NCI-H187 treated with DMSO at 0.1 percent for 48 hours (cell line): ENCODE measurements around the gene GPR68.

ENCODE experiments used
- DNase-seq: peaks from one replicate; lab custom pipeline; 2025; lab: John Stamatoyannopoulos, UW

GPR68 gene, protein sequence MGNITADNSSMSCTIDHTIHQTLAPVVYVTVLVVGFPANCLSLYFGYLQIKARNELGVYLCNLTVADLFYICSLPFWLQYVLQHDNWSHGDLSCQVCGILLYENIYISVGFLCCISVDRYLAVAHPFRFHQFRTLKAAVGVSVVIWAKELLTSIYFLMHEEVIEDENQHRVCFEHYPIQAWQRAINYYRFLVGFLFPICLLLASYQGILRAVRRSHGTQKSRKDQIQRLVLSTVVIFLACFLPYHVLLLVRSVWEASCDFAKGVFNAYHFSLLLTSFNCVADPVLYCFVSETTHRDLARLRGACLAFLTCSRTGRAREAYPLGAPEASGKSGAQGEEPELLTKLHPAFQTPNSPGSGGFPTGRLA

DNA sequence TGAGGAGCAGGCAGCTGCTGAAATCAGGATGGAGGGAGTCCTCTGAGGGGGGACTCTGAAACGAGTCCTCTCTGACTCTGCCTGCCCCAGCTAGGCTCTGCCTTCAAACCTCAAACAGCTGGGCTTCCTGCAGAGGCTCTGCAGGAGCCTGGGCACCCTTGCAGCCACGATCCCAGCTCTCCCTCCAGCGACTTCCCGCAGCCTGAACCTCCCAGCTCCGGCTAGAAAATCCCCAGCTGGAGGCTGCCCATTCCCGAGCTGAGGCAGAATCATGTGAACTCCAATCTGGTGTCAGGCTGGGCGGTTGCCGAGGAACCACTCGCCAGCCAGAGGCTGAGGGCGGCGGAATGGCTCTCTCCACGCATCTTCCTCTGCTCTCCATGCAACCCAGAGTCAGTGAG lies at the start of gene GPR68:
Gene GPR68, minus strand, starts transcription at position 204 of the 401 bp plus-strand sequence. CDS start 9,654 bp downstream, outside the sequence.
- no peak for DNase-seq

DNA sequence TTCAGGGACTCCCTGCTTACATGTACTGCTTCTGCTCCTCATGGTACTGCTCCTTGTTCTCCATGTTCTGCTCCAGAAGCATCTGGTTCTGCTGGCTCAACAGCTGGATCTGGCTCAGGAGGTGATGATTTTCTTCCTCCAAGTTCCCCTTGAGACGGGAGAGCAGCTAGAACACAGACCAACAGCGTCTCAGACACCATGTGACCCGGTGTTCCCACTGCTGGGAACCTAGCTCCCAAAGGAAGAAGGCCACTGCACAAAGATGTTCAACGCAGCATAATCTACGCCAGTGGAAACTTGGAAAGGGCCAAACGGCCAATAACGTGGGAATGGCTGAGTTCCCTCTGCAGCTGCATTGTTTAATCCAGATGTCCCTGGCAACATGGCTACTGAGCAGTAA lies 49.6 kb upstream of the GPR68 start:
- no peak for DNase-seq

DNA sequence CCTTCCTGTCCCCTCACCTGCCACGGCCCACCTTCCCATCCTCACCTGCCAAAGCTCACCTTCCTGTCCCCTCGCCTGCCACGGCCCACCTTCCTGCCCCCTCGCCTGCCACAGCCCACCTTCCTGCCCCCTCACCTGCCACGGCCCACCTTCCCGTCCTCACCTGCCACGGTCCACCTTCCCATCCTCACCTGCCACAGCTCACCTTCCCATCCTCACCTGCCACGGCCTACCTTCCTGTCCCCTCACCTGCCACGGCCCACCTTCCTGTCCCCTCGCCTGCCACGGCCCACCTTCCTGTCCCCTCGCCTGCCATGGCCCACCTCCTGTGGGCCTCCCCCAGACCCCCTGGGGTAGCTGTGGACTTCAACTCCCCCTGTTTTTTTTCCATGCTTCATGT lies 48.8 kb upstream of the GPR68 start:
- DNase-seq, result no peak

DNA sequence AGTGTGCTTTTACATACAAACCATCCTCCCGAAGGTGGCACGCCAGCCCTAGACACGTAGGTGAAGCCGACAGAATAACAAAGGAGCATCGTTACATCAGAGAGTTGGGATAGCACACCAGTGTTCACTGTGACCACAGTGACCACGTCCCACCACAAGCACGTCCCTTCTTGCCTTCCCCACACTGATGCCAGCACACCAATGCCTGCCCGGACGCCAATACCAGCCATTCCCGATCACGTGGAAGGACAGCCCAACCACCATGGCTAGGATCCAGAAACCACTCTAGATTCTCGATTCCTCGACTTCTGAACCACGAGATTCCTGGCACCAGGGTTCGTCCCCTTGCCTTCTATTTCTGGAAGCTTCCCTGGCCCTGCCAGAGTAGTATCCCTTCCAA lies 48.0 kb upstream of the GPR68 start:
- DNase-seq, result no peak

DNA sequence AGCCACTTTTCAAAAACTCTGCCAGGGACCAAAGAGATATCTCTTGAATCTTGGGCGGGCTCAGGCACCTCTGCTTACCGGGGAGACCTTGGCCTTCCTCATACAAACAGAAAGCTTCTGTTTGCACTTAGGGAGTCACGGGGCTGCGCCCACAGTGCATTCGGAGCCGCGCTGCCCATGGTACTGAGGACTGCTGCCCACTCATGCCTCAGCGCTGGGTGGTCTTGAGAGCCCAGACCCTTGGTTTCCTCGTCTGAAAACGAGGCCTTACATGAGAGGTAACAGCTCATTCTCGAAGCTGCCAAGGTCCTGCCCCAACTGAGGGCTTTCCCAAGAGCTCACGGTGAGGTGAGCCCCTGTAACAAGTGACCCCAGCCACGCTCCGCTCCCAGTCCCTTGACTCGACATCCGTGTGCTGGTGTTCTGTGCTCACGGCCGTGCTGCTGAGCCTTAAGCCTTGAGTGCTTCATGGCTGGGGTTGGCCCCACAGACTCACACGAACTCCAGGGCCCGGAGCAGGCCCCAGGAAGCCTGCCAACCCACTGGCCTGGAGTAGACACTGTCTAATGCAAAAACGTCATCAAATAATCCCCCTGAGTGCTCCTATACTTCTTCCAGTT lies 47.4 kb upstream of the GPR68 start:
- no peak for DNase-seq

DNA sequence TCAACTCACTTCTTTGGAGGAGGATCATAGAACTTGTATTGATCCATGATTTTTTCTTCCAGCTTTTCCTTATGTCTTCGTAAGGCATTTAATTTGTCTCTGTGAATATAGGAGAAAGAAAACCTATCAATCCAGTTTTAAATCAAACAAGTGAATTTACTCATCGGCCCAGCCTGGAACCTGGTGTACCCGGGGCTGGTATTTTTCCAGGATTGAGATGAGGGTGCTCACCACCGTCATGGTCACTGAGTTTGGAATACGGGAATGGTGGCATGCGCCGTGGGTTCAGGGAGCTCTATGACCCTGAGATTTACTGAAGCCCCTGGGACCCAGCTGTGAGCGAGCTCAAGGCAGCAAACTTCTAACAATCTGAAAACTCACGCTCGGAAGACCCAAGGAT lies 46.5 kb upstream of the GPR68 start:
- DNase-seq, result no peak

DNA sequence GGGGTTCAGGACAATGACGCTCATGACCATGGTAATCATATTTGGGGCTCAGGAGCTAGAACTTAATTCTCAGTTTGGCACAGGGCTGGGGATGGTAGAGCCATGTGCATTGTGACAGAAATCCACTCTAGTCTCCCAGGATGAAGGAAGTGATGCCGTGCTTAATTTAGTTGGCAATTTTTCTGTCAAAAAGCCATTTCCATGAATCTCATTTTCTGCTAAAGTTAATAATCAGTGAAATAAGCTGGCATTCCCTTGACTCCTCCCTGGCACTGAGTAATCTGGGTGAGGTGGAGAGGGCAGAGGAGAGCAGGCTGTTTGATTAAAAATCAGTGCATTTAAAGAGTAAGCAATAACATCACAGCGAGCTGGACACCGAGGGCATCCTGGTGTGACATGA lies 45.0 kb upstream of the GPR68 start:
- DNase-seq, result no peak

DNA sequence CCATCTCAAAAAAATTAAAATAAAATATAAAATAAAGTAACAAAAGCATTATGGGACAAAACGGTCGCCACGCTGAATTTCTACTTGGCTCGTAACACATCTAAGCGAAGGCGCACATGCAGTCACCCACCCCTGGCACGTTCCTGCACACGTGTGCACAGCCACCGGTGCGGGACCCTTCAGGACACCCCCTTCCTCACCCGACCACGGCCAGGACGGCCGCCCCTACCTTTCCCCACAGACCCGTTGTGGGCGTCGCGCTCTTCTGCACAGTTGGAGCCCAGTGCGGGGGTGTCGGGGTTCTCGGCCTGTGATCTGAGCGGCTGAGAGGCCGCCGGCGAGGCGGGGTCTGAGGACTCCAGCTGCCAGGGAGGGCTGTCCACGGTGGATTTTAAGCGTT lies 44.4 kb upstream of the GPR68 start:
- no peak for DNase-seq

DNA sequence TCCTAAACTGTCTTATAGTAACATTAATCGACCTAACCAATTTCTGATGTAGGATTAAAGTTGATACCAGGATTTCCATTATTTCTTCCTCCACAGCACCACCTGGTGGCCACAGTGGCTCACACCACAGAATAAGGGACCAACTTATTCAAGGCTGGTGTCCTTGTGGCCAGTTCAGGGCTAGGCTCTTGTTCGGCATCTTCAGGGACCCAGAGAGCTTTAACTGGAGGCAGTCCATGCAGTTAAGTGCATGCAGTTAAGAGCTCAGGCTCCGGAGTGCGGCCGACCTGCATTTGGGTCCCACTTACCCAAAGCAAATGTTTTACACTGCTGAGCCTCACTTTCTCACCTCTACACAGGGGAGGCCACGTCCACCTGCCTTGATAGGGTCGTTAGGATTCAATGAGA lies 42.0 kb upstream of the GPR68 start:
- no peak for DNase-seq

DNA sequence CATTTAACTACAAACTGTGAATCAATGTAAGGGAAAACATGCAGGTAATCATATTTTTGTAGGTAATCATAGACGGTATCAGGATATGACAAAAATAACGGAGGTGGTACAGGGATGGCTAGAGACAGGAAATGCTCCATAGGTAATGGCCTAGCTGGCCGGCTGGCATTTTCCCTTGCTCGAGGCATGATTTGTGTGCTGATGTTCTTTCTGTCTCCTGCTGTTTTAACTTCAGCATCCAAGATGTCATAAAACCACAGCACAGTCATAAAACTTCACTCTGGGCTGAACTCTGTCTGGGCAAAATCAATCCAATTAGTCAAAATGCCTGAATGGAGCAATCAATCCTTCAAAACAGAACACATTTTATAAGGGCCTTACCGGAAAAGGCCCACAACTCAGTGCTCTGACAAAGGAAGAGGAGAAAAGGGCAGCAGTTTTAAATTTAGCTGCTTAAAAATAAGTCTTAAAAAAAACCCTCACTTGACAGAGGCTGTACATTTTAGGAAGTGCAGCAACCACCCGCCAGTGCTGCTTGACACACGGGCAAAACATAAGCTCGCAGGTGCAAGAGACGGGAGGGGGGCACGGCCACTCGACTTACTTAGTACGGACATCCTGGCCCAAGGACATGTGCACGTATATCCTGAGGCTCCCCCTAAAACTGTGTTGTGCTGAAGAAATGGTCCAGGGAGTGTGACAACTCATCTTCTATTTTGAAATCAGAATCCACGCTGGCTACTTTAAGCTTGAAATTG lies 40.5 kb upstream of the GPR68 start:
- DNase-seq, result no peak

DNA sequence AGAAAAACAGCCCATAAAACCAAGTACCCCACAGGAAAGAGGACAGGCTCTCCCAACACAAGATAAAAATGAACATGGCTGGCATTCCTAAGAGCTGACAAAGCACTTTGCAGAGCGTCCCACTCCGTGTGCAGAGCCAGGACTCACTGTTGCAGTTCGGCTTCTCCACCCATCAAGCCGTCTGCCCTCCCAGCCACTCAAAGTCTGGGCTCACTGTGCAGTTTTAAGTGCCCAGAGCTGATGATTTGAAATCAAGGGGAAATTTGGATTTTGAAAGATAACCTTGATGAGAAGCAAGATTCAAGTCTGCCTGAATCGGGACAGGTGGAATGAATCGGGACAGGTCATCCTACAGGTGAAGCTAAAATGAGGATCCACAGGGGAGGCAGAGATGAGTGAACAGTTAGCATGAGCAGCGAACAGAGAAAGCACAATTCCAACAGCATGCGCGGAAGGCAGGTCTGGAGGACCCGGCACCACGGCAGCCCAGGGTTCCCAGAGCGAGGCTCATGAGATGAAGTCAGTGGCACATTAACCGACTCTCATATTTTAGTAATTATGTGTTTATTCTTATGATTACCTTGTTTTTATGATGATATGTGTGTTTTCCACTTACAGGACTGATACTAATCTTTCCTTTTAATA lies 39.8 kb upstream of the GPR68 start:
- DNase-seq, result no peak

DNA sequence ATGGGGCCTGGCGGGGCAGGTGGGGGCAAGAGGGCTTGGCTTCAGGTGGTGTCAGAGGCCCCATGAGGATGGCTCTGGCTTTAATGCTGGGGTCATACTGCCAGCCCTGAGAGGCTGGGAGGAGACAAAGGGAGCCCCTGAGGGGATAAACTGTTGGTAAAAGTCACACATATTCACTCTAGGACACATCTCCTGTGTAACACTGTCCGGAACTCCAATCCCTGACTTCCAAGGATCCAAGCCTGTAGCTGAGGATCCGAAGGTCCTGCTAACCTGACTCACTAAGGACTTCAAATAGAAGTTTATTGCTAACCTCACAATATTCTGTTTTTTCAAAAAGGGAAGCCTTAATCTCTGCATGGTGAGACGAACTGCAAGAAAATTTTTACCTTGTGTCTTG lies 39.2 kb upstream of the GPR68 start:
- no peak for DNase-seq

DNA sequence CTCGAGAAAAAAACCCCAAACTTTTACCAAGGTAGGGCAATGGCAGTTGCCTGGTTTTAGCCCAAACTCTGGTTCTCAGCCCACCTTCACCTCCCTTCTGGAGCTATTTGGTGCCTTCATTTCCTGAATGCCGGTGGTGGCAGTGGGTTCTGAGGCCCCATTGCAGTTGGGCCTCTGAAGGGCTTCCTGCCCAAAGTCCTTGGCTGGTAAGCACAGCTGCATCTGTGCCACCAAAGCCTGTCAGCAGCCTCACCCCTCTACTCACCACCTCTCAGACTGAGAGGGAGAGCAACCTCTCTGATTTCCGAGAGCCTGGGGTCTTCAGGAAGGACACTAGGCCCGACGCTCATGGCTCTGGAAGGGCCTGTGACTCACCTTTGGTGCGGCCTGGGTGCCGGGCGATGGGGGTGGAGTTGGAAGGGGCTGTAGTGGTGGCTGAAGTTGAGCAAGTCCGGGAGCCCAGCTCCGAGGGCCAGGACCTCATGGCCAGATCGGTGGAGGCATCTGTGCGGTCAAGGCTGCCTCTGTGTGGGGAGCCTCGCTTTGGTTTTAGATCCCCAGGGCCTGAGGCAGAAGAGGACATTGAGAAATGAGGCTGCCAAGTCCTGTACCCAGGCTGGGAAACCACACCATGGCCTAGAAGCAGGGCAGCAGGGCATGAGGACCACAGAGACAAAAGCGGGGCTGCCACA lies 38.6 kb upstream of the GPR68 start:
- no peak for DNase-seq

DNA sequence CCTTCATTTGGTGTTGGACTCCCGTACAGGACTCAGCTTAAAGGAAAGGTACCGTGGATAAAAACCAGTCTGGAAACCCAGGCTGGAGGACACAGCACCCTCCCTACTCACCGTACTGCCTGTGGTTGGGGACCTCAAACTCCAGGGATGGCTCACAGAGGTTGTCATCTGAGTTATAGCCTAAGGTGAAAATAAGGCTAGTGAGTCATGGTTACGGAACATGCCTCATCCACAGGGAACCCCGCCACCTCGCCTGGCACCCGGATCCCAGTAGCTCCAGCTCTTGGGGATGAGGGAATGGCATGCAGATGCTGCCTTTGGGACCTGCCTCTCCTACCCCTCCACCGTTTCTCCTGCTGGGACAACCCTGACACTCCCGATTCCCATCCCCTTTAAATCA lies 36.8 kb upstream of the GPR68 start:
- DNase-seq, result no peak

DNA sequence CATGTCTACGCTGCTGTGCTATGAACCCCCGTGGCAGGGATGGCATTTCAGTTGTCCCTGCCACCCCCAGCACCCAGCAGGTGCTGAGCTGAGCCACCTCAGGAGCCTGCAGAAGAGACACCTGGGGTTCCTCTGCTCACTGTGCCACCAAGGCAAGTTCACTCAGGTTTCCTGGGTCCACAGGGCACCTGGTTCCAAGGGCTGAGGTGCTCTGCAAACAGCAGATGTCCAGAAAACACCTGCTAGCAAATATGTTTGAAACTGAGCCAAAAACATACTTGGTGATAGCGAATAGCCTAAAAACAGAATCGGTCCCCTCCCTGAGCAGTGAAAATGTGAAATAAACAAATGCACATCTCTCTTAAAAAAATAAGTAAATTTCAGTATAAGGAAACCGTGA lies 35.6 kb upstream of the GPR68 start:
- DNase-seq, result no peak

DNA sequence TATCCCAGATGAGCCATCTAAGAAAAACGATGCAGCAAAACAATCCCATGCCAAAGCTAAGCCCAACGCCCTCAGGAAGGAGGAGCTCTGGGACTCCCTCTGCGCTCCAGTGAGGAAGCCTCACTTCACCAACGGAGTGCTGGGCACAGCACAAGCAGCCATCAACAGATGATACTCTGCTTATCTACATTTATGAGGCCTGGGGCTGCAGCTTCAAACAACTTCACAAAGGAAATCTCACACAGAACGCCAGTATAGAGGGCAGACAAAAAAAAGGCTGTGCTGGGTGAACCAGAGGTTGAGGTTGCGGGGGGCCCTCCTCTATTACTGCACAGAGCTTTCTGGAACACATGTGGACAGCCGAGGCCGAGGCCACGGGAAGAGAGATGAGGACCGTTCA lies 34.9 kb upstream of the GPR68 start:
- no peak for DNase-seq

DNA sequence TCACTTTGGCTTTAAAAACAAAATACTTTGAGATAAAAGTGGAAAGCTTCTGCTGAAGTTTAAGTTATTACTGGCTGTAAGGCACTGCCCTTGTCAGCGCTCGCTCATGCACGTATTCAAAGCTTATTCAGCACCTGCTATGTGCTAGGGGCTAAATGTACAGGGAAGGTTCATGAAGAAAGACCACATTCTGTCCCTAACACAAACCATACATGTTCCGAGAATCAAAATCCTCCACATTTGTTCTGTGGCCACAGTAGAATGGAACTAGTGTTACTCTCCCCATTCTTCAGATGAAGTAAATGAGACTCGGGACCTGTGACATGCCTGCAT lies 33.8 kb upstream of the GPR68 start:
- no peak for DNase-seq

DNA sequence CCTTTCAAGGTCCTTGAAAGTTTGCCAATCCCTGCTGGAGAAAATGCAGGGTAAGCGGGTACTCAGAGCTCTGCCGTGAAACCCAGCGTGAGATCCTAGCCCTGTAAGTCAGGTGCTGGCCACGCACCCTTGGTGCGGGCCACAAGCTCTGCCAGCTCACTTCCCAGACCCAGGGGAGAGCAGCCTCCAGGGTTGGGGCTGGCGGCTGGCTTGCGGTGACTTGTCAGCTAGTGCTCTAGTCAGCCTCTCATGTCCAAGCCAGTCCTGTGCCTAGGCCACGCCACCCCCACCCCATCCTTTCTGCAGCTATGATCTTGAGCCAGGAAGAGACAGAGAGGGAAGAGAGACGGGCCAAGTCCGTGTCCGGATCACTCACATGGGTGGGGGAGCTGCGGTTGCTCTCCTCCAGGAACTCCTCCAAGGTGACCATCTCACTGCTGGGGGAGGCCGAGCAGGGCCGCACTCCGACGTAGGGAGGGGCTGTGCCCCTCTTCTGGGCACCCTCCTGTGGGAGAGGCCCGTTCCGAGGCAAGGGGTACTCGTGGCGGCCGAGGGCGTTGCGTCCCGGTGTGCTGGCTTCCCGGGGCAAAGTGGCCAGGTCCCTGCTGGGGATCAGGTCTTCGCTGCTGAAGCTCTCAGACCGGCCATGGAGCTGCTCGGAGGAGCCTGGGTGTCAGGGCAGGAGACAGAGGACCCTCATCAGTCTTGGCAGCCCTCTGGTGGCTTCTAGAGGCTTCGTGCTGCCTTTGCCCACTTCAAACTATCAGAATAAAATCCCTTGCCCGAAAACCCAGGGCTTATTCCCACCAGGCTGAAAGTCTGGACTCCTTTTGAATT lies 33.3 kb upstream of the GPR68 start:
- no peak for DNase-seq

DNA sequence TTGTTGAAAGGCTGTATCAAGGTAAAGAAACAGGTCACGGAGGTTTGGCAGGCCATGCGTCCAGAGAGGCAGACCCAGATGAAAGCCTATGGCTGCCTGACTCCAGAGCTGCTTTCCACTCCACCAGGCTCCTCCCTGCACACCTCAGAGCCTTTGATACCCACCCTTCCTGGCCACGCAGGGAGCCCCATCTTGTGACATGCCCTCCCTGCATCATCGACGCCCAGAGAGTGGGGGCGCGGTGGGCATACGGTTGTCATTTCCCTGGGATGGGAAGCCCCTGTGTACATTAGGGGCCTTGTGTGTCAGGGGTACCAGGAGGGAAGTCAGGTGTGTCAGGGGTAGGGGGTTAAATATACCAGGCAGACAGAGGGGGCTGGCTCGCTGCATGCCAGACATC lies 30.3 kb upstream of the GPR68 start:
- DNase-seq, result no peak

DNA sequence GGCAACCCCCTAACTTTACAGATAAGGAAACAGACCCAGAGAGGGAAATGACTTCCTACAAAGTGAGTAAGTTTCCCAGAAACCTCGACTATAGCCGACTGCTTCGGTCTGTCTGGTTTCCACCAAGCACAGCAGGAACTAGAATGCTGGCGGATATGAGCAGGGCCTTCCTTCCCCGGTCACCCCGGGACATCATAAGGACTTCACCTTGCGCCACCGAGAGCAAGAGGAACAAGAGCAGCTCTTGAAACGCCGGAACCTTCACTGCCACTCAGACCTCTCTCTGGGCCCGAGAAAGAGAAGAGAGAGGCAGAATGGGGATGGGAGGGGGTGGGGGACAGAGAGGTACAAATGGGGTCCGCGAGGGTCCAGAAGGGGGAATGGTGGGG lies 29.4 kb upstream of the GPR68 start:
- no peak for DNase-seq

DNA sequence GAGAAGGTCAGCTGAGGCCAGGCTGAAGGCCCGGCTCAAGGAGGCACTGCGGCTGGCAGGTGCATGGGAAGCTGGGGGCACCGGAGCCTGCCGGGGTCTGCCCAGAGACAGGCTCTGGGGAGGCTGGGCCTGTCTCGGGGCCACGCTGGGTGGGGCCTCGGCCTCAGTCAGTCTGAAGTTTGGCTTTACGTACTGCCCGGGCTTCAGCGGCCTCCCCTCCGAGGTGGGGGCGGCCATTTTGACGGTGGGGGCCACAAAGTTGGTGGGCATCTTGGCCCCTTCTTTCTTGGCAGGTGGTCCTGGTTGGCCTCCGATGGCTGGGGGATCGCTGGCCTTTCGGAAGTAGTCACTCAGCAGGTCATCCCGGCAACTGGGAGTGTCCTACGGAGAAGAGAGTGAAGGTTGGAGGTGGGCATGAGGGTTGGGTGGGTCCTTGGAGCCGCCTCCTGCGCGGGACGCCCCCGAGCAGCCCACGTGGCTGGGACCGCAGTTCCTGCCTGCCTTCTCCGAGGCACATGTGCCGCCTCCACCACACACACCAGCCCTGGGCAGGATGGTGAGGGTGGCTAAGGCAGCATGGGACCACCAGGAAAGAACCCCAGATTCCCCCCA lies 28.9 kb upstream of the GPR68 start:
- no peak for DNase-seq
